SK-N-SH treated with all-trans-retinoic acid at 6 μM for 48 hours (cell line): ENCODE results near the gene MIPOL1.
"Not testable (repeated sequence)": the region's sequence is repeated elsewhere in the genome, so short reads cannot be mapped to it uniquely, and the experiment has no call there.

Experiments used
- ATAC-seq: fragments of 200-7000 bp; cut with Tn5 transposase; 3 replicates; pipeline ENCODE4 v1.9.1; 2020; ENCODE audit warnings: mild to moderate bottlenecking, moderate library complexity
- ARNTL ChIP-seq: fragments of 450-650 bp; formaldehyde crosslinking; IDR thresholded peaks from 2 replicates; pipeline ENCODE4 v1.5.0; 2020; ENCODE audit warnings: low read depth, mild to moderate bottlenecking, moderate library complexity, borderline replicate concordance
- BACH2 ChIP-seq: fragments of 250-450 bp; sonication (Bioruptor Pico); IDR thresholded peaks from 2 replicates; pipeline ENCODE4 v1.9.0; 2021; ENCODE audit warnings: mild to moderate bottlenecking, borderline replicate concordance
- CREB5 ChIP-seq: fragments of 250-450 bp; sonication (Bioruptor Pico); IDR thresholded peaks from 2 replicates; pipeline ENCODE4 v1.5.1; 2020; ENCODE audit warnings: low read depth, mild to moderate bottlenecking, moderate library complexity
- CSDC2 ChIP-seq: fragments of 250-450 bp; sonication (Bioruptor Pico); IDR thresholded peaks from 2 replicates; pipeline ENCODE4 v1.5.0; 2020; ENCODE audit warnings: mild to moderate bottlenecking, moderate library complexity
- CSRNP3 ChIP-seq: fragments of 250-450 bp; sonication (Bioruptor Pico); IDR thresholded peaks from 2 replicates; pipeline ENCODE4 v1.5.1; 2021; ENCODE audit warnings: mild to moderate bottlenecking, moderate library complexity
- GLIS3 ChIP-seq: fragments of 250-450 bp; sonication (Bioruptor Pico); IDR thresholded peaks from 2 replicates; pipeline ENCODE4 v1.5.0; 2020; ENCODE audit warnings: mild to moderate bottlenecking, moderate library complexity
- ISL1 ChIP-seq: fragments of 250-450 bp; sonication (Bioruptor Pico); IDR thresholded peaks from 2 replicates; pipeline ENCODE4 v2.1.2; 2022; ENCODE audit warnings: mild to moderate bottlenecking, moderate library complexity
- OSR1 ChIP-seq: fragments of 250-450 bp; sonication (Bioruptor Pico); IDR thresholded peaks from 2 replicates; pipeline ENCODE4 v1.8.0; 2022; ENCODE audit warnings: moderate library complexity, mild to moderate bottlenecking, inconsistent platforms
- PATZ1 ChIP-seq: fragments of 250-450 bp; sonication (Bioruptor Pico); IDR thresholded peaks from 2 replicates; pipeline ENCODE4 v1.8.0; 2020; ENCODE audit warnings: mild to moderate bottlenecking, moderate library complexity, borderline replicate concordance
- POU6F1 ChIP-seq: fragments of 250-450 bp; sonication (Bioruptor Pico); IDR thresholded peaks from 2 replicates; pipeline ENCODE4 v1.8.0; 2021; ENCODE audit warnings: low read depth, mild to moderate bottlenecking, moderate library complexity, borderline replicate concordance
- PPARA ChIP-seq: fragments of 250-450 bp; sonication (Bioruptor Pico); IDR thresholded peaks from 2 replicates; pipeline ENCODE4 v1.5.0; 2020; ENCODE audit warnings: mild to moderate bottlenecking, borderline replicate concordance
- RARB ChIP-seq: fragments of 250-450 bp; sonication (Bioruptor Pico); IDR thresholded peaks from 2 replicates; pipeline ENCODE4 v1.8.0; 2021; ENCODE audit warnings: mild to moderate bottlenecking, moderate library complexity
- SNAI2 ChIP-seq: fragments of 250-450 bp; sonication (Bioruptor Pico); IDR thresholded peaks from 2 replicates; pipeline ENCODE4 v1.5.0; 2020; ENCODE audit warnings: mild to moderate bottlenecking, moderate library complexity
- TCF4 ChIP-seq: fragments of 250-450 bp; sonication (Bioruptor Pico); IDR thresholded peaks from 2 replicates; pipeline ENCODE4 v1.8.0; 2021; ENCODE audit warnings: mild to moderate bottlenecking, moderate library complexity, borderline replicate concordance
- TOX ChIP-seq: fragments of 250-450 bp; sonication (Bioruptor Pico); IDR thresholded peaks from 2 replicates; pipeline ENCODE4 v1.8.0; 2021; ENCODE audit warnings: mild to moderate bottlenecking, moderate library complexity, borderline replicate concordance
- TSHZ2 ChIP-seq: fragments of 250-450 bp; sonication (Bioruptor Pico); IDR thresholded peaks from 2 replicates; pipeline ENCODE4 v1.5.0; 2020; ENCODE audit warnings: mild to moderate bottlenecking, moderate library complexity
- ZC3H10 ChIP-seq: fragments of 250-450 bp; sonication (Bioruptor Pico); IDR thresholded peaks from 2 replicates; pipeline ENCODE4 v1.5.1; 2021; ENCODE audit warnings: mild to moderate bottlenecking, moderate library complexity
- ZFP3 ChIP-seq: fragments of 250-450 bp; sonication (Bioruptor Pico); IDR thresholded peaks from 2 replicates; pipeline ENCODE4 v1.5.0; 2020; ENCODE audit warnings: mild to moderate bottlenecking, moderate library complexity
- ZNF565 ChIP-seq: fragments of 450-650 bp; formaldehyde crosslinking; conservative IDR thresholded peaks from 2 replicates; pipeline ENCODE4 v1.5.0; 2020; ENCODE audit warnings: low read depth, mild to moderate bottlenecking, moderate library complexity
- ZNF70 ChIP-seq: fragments of 450-650 bp; formaldehyde crosslinking; IDR thresholded peaks from 2 replicates; pipeline ENCODE4 v1.5.0; 2020; ENCODE audit warnings: mild to moderate bottlenecking, moderate library complexity
- ZNF8 ChIP-seq: fragments of 450-650 bp; formaldehyde crosslinking; IDR thresholded peaks from 2 replicates; pipeline ENCODE4 v1.5.0; 2020; ENCODE audit warnings: mild to moderate bottlenecking, moderate library complexity

MIPOL1 gene

GRCh38 chr14:37153483-37153882, 44.3 kb upstream of the MIPOL1 start:
- no peak for TF ChIP-seq TCF4 (CRISPR knock-in tag)
- TF ChIP-seq ZC3H10, result no peak
- TF ChIP-seq BACH2 (CRISPR knock-in tag), result no peak
- TF ChIP-seq PPARA, result no peak
- TF ChIP-seq RARB, result no peak
- TF ChIP-seq ZNF565 (CRISPR knock-in tag), result no peak
- no peak for TF ChIP-seq CSRNP3 (CRISPR knock-in tag)
- no peak for TF ChIP-seq SNAI2 (CRISPR knock-in tag)
- TF ChIP-seq TSHZ2 (CRISPR knock-in tag), result no peak
- TF ChIP-seq ZNF70, result no peak
- TF ChIP-seq CSDC2, result no peak
- ATAC-seq, result no peak

- ATAC-seq, result no peak
- no peak for TF ChIP-seq OSR1 (CRISPR knock-in tag)
- no peak for TF ChIP-seq RARB
- no peak for TF ChIP-seq TOX
- no peak for TF ChIP-seq PPARA
- no peak for TF ChIP-seq POU6F1 (CRISPR knock-in tag)
- no peak for TF ChIP-seq CREB5 (CRISPR knock-in tag)
- TF ChIP-seq ZFP3 (CRISPR knock-in tag), result no peak
- TF ChIP-seq ZC3H10, result no peak
- TF ChIP-seq GLIS3 (CRISPR knock-in tag), result no peak
- no peak for TF ChIP-seq ZNF70
- TF ChIP-seq ISL1 (CRISPR knock-in tag), result no peak
- TF ChIP-seq ARNTL, result no peak
- TF ChIP-seq SNAI2 (CRISPR knock-in tag), result no peak
- no peak for TF ChIP-seq ZNF8 (CRISPR knock-in tag)
- no peak for TF ChIP-seq ZNF565 (CRISPR knock-in tag)
- TF ChIP-seq, all 23 proteins: peak for 0
Observed at GRCh38 chr14:37157987-37158386, 39.8 kb upstream of the MIPOL1 start.

GRCh38 chr14:37162307-37162706, 35.4 kb upstream of the MIPOL1 start:
- not testable (repeated sequence) for ATAC-seq

- ATAC-seq, result no peak
- TF ChIP-seq TOX, result no peak
- no peak for TF ChIP-seq ZNF70
- no peak for TF ChIP-seq ARNTL
- TF ChIP-seq ZFP3 (CRISPR knock-in tag), result no peak
- no peak for TF ChIP-seq ISL1 (CRISPR knock-in tag)
- TF ChIP-seq PPARA, result no peak
- TF ChIP-seq SNAI2 (CRISPR knock-in tag), result no peak
- TF ChIP-seq BACH2 (CRISPR knock-in tag), result no peak
- TF ChIP-seq ZNF565 (CRISPR knock-in tag), result no peak
- TF ChIP-seq TSHZ2 (CRISPR knock-in tag), result no peak
- TF ChIP-seq RARB, result no peak
- no peak for TF ChIP-seq ZNF8 (CRISPR knock-in tag)
- no peak for TF ChIP-seq CSDC2
- no peak for TF ChIP-seq GLIS3 (CRISPR knock-in tag)
- TF ChIP-seq TCF4 (CRISPR knock-in tag), result no peak
- no peak for TF ChIP-seq CSRNP3 (CRISPR knock-in tag)
- TF ChIP-seq PATZ1, result no peak
Observed at GRCh38 chr14:37165794-37166193, 31.9 kb upstream of the MIPOL1 start.
